NCI-H748 treated with DMSO at 0.1 percent for 48 hours (cell line): Measurements from ENCODE around the gene DPYD.
"Not testable (repeated sequence)": the region's sequence is repeated elsewhere in the genome, so short reads cannot be mapped to it uniquely, and the experiment has no call there.

ENCODE experiments used
- DNase-seq: peaks from one replicate; lab custom pipeline; 2025; lab: John Stamatoyannopoulos, UW

Gene DPYD

GRCh38 chr1:97271916-97272788 is 648.7 kb downstream of the DPYD start:
- DNase-seq = no peak

GRCh38 chr1:97270508-97271307 is 650.1 kb downstream of the DPYD start:
- DNase-seq = no peak

GRCh38 chr1:97265630-97266029 is 655.2 kb downstream of the DPYD start:
- DNase-seq = no peak

GRCh38 chr1:97262842-97263241 is 658.0 kb downstream of the DPYD start:
- DNase-seq = no peak

GRCh38 chr1:97258597-97258996 is 662.2 kb downstream of the DPYD start:
- no peak for DNase-seq

GRCh38 chr1:97254731-97255463 is 665.9 kb downstream of the DPYD start:
- no peak for DNase-seq

- no peak for DNase-seq
Measured at GRCh38 chr1:97252925-97253324, 667.9 kb downstream of the DPYD start.

GRCh38 chr1:97252076-97252475 is 668.8 kb downstream of the DPYD start:
- DNase-seq = no peak

GRCh38 chr1:97247196-97247595 is 673.6 kb downstream of the DPYD start:
- no peak for DNase-seq

- no peak for DNase-seq
Measured at GRCh38 chr1:97245682-97246081, 675.2 kb downstream of the DPYD start.

- no peak for DNase-seq
Measured at GRCh38 chr1:97245026-97245425, 675.8 kb downstream of the DPYD start.

- no peak for DNase-seq
Measured at GRCh38 chr1:97243973-97244560, 676.8 kb downstream of the DPYD start.

GRCh38 chr1:97238816-97239215 is 682.0 kb downstream of the DPYD start:
- no peak for DNase-seq

GRCh38 chr1:97231354-97231753 is 689.5 kb downstream of the DPYD start:
- DNase-seq = not testable (repeated sequence)

- DNase-seq = no peak
Measured at GRCh38 chr1:97212671-97213070, 708.2 kb downstream of the DPYD start.

- DNase-seq = no peak
Measured at GRCh38 chr1:97210307-97210706, 710.5 kb downstream of the DPYD start.

GRCh38 chr1:97209381-97209957 is 711.4 kb downstream of the DPYD start:
- no peak for DNase-seq

GRCh38 chr1:97207868-97208267 is 713.0 kb downstream of the DPYD start:
- DNase-seq = no peak

- no peak for DNase-seq
Measured at GRCh38 chr1:97204468-97204867, 716.4 kb downstream of the DPYD start.

- no peak for DNase-seq
Measured at GRCh38 chr1:97202481-97203380, 718.1 kb downstream of the DPYD start.

GRCh38 chr1:97201641-97202040 is 719.2 kb downstream of the DPYD start:
- DNase-seq = no peak
